D721Med (cell line): Measurements from ENCODE around the gene DLGAP1.

Experiments used
- DNase-seq: peaks from one replicate; pipeline ENCODE4 v3.0.0; 2011; ENCODE audit warnings: low spot score; ENCODE audit not compliant: insufficient read length
- FAIRE-seq: peaks from 2 replicates; lab custom pipeline; 2011; peaks lifted over from hg19 to GRCh38; lab: Jason Lieb, UNC
- CTCF ChIP-seq: IDR thresholded peaks from 2 replicates; pipeline ENCODE4 v1.5.1; 2012; ENCODE audit warnings: mild to moderate bottlenecking, control low read depth; ENCODE audit not compliant: insufficient read depth; ENCODE audit errors: missing control alignments

DLGAP1 gene

GRCh38 chr18:3791238-3791637 lies 663.9 kb downstream of the DLGAP1 start:
- FAIRE-seq: no peak
- no peak for DNase-seq
- no peak for TF ChIP-seq CTCF

- no peak for DNase-seq
- TF ChIP-seq CTCF: no peak
- no peak for FAIRE-seq
Measured at GRCh38 chr18:3790703-3791102, 664.4 kb downstream of the DLGAP1 start.

GRCh38 chr18:3789525-3789924 lies 665.6 kb downstream of the DLGAP1 start:
- no peak for TF ChIP-seq CTCF
- FAIRE-seq (no peak), DNase-seq (no peak)

- no peak for FAIRE-seq
- no peak for TF ChIP-seq CTCF
- no peak for DNase-seq
Measured at GRCh38 chr18:3784949-3785348, 670.2 kb downstream of the DLGAP1 start.

- DNase-seq: no peak
Measured at GRCh38 chr18:3782901-3783300, 672.2 kb downstream of the DLGAP1 start.

GRCh38 chr18:3777719-3778118 lies 677.4 kb downstream of the DLGAP1 start:
- DNase-seq (no peak), FAIRE-seq (no peak)
- no peak for TF ChIP-seq CTCF

More at GRCh38 chr18:3782901-3783300, 672.2 kb downstream of the DLGAP1 start:
- FAIRE-seq: peak; percentile 73
- TF ChIP-seq CTCF: no peak

- no peak for TF ChIP-seq CTCF
- no peak for FAIRE-seq
- no peak for DNase-seq
Measured at GRCh38 chr18:3777122-3777521, 678.0 kb downstream of the DLGAP1 start.
